NCI-H69 (cell line): ENCODE measurements around the gene PTPRJ.
"Not testable (repeated sequence)": the region's sequence is repeated elsewhere in the genome, so short reads cannot be mapped to it uniquely, and the experiment has no call there.

Experiments
- DNase-seq: peaks from one replicate; lab custom pipeline; 2025; lab: John Stamatoyannopoulos, UW

PTPRJ gene

GRCh38 chr11:47980088-47980906 lies at the start of gene PTPRJ:
Gene PTPRJ (plus strand): TSS chr11:47980559. CDS start chr11:47980913, 354 bp downstream.
- peak; percentile 78 for DNase-seq

- no peak for DNase-seq
Observed at GRCh38 chr11:47932544-47932943, 47.8 kb upstream of the PTPRJ start.

GRCh38 chr11:47933797-47934196 lies 46.6 kb upstream of the PTPRJ start:
- not testable (repeated sequence) for DNase-seq

GRCh38 chr11:47938791-47939560 lies 41.4 kb upstream of the PTPRJ start:
- no peak for DNase-seq

GRCh38 chr11:47940904-47941649 lies 39.3 kb upstream of the PTPRJ start:
- no peak for DNase-seq

GRCh38 chr11:47941907-47942558 lies 38.3 kb upstream of the PTPRJ start:
- no peak for DNase-seq

- peak; percentile 78 for DNase-seq
Observed at GRCh38 chr11:47943721-47944586, 36.4 kb upstream of the PTPRJ start.

GRCh38 chr11:47944632-47945031 lies 35.7 kb upstream of the PTPRJ start:
- DNase-seq: no peak

- peak; percentile 21 for DNase-seq
Observed at GRCh38 chr11:47946682-47947559, 33.4 kb upstream of the PTPRJ start.

- no peak for DNase-seq
Observed at GRCh38 chr11:47948137-47948536, 32.2 kb upstream of the PTPRJ start.

- not testable (repeated sequence) for DNase-seq
Observed at GRCh38 chr11:47949001-47949675, 31.2 kb upstream of the PTPRJ start.

- no peak for DNase-seq
Observed at GRCh38 chr11:47950396-47950795, 30.0 kb upstream of the PTPRJ start.

GRCh38 chr11:47951504-47951903 lies 28.9 kb upstream of the PTPRJ start:
- not testable (repeated sequence) for DNase-seq

GRCh38 chr11:47955061-47955755 lies 25.2 kb upstream of the PTPRJ start:
- DNase-seq: no peak

- no peak for DNase-seq
Observed at GRCh38 chr11:47960015-47960414, 20.3 kb upstream of the PTPRJ start.

GRCh38 chr11:47961383-47961782 lies 19.0 kb upstream of the PTPRJ start:
- DNase-seq: no peak

- DNase-seq: no peak
Observed at GRCh38 chr11:47964546-47964945, 15.8 kb upstream of the PTPRJ start.
